Measurements from ENCODE around the gene TTLL12.
A peak's percentile ranks its signal among the peaks of the same experiment; 100 is the strongest.

Gene TTLL12

GRCh38 chr22:43208703-43209522 lies 22.0 kb upstream of the TTLL12 start:
- DNase-seq (ENCODE audit: insufficient read length, low spot score) = no peak

DNA sequence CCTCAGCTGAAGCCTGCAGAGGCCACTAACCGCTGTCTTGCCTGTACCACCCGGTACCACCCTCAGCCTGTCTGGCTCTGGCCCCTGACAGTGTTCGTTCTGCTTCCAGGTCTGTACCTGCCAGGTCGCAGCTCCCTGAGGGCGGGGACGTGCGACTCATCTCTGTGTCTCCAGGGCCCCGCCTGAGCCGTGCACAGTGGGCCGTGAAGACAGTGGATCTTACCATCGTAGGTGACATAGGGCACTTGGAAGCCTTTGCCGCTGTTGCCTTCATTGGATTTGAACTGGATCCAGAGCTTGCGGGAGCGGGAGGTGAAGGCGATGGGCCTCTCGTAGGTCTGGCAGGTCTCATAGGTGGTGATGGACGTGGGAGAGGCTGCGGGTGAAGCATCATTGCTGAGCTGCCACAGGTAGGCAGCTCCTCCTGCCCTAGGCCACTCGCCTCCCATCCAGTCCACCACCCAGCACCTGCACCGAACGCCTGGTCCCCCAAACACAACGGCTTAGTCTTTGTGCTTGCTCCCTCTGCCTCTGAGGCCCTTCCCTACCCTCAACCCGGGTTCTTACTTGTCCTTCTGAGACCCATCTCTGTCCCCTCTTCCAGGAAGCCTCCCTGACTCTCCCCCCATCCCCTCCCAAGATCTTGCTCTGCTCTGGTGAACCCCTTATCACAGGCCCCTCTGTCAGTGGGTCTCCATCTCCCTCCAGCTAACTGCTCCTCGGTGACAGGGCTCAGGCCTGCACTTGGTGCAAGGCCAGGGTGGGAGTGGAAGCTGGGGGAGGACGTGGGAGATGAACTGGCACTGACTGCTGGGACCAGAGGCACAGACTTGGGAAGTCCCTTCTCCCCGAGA lies 21.1 kb upstream of the TTLL12 start:
- FAIRE-seq = no peak
- TF ChIP-seq POLR2AphosphoS5 (IDR thresholded peaks at IDR 0.05; ENCODE audit: low read depth, low read length) (no peak), POLR2A (IDR thresholded peaks at IDR 0.05; ENCODE audit: low read depth, low read length) (no peak), SPI1 (IDR thresholded peaks at IDR 0.05; ENCODE audit: low read depth, low read length) (no peak), PAX5 (IDR thresholded peaks at IDR 0.05; ENCODE audit: insufficient read depth, low read length, severe bottlenecking) (no peak), TAF1 (IDR thresholded peaks at IDR 0.05; ENCODE audit: low read depth, low read length) (no peak), POU2F2 (IDR thresholded peaks at IDR 0.05; ENCODE audit: low read depth, low read length) (no peak)
- DNase-seq (ENCODE audit: insufficient read length, low spot score) = no peak

More at GRCh38 chr22:43208703-43209522, 22.0 kb upstream of the TTLL12 start:
- no peak for FAIRE-seq
- TF ChIP-seq TAF1 (IDR thresholded peaks at IDR 0.05; ENCODE audit: low read depth, low read length) = no peak
- TF ChIP-seq POLR2A (IDR thresholded peaks at IDR 0.05; ENCODE audit: low read depth, low read length) = no peak
- TF ChIP-seq PAX5 (IDR thresholded peaks at IDR 0.05; ENCODE audit: insufficient read depth, low read length, severe bottlenecking) = no peak
- TF ChIP-seq POLR2AphosphoS5 (IDR thresholded peaks at IDR 0.05; ENCODE audit: low read depth, low read length) = no peak
- TF ChIP-seq POU2F2 (IDR thresholded peaks at IDR 0.05; ENCODE audit: low read depth, low read length) = no peak
- no peak for TF ChIP-seq SPI1 (IDR thresholded peaks at IDR 0.05; ENCODE audit: low read depth, low read length)

- no peak for TF ChIP-seq SPI1 (IDR thresholded peaks at IDR 0.05; ENCODE audit: low read depth, low read length)
- TF ChIP-seq POU2F2 (IDR thresholded peaks at IDR 0.05; ENCODE audit: low read depth, low read length) = no peak
- TF ChIP-seq PAX5 (IDR thresholded peaks at IDR 0.05; ENCODE audit: insufficient read depth, low read length, severe bottlenecking) = no peak
- TF ChIP-seq POLR2AphosphoS5 (IDR thresholded peaks at IDR 0.05; ENCODE audit: low read depth, low read length) = no peak
- TF ChIP-seq POLR2A (IDR thresholded peaks at IDR 0.05; ENCODE audit: low read depth, low read length) = no peak
- TF ChIP-seq TAF1 (IDR thresholded peaks at IDR 0.05; ENCODE audit: low read depth, low read length) = no peak
- no peak for FAIRE-seq
- DNase-seq (ENCODE audit: insufficient read length, low spot score) = no peak
Measured at GRCh38 chr22:43207386-43207785, 20.5 kb upstream of the TTLL12 start.

- TF ChIP-seq POLR2AphosphoS5 (IDR thresholded peaks at IDR 0.05; ENCODE audit: low read depth, low read length) = no peak
- no peak for TF ChIP-seq POLR2A (IDR thresholded peaks at IDR 0.05; ENCODE audit: low read depth, low read length)
- TF ChIP-seq TAF1 (IDR thresholded peaks at IDR 0.05; ENCODE audit: low read depth, low read length) = no peak
- TF ChIP-seq POU2F2 (IDR thresholded peaks at IDR 0.05; ENCODE audit: low read depth, low read length) = no peak
- no peak for TF ChIP-seq SPI1 (IDR thresholded peaks at IDR 0.05; ENCODE audit: low read depth, low read length)
- TF ChIP-seq PAX5 (IDR thresholded peaks at IDR 0.05; ENCODE audit: insufficient read depth, low read length, severe bottlenecking) = no peak
- DNase-seq (ENCODE audit: insufficient read length, low spot score) (no peak), FAIRE-seq (no peak)
Measured at GRCh38 chr22:43206509-43207161, 19.7 kb upstream of the TTLL12 start.

- TF ChIP-seq POU2F2 (IDR thresholded peaks at IDR 0.05; ENCODE audit: low read depth, low read length) = no peak
- no peak for TF ChIP-seq POLR2A (IDR thresholded peaks at IDR 0.05; ENCODE audit: low read depth, low read length)
- no peak for TF ChIP-seq SPI1 (IDR thresholded peaks at IDR 0.05; ENCODE audit: low read depth, low read length)
- TF ChIP-seq TAF1 (IDR thresholded peaks at IDR 0.05; ENCODE audit: low read depth, low read length) = no peak
- no peak for TF ChIP-seq POLR2AphosphoS5 (IDR thresholded peaks at IDR 0.05; ENCODE audit: low read depth, low read length)
- no peak for TF ChIP-seq PAX5 (IDR thresholded peaks at IDR 0.05; ENCODE audit: insufficient read depth, low read length, severe bottlenecking)
- FAIRE-seq (peak; percentile 81), DNase-seq (ENCODE audit: insufficient read length, low spot score) (no peak)
Measured at GRCh38 chr22:43205748-43206508, 19.0 kb upstream of the TTLL12 start.

DNA sequence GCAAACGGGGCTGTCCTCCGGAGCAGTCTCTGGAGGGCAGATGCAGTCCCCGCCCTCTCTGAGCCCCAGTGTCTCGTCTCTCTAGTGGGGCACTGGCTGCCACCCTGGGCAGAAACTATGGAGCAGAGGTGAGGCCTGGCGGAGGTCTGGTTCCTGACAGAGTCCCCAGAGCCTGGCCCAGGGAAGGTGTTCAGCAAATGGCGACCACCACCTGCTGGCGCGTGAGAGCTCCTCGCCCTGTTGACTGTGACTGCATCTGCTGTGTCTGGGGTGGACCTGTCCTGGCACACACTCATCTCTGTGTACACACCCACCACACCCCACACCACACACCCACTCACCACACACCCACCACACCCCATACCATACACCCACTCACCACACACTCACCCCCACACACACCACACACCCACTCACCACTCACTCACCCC lies 18.3 kb upstream of the TTLL12 start:
- DNase-seq (ENCODE audit: insufficient read length, low spot score) (no peak), FAIRE-seq (no peak)
- no peak for TF ChIP-seq TAF1 (IDR thresholded peaks at IDR 0.05; ENCODE audit: low read depth, low read length)

DNA sequence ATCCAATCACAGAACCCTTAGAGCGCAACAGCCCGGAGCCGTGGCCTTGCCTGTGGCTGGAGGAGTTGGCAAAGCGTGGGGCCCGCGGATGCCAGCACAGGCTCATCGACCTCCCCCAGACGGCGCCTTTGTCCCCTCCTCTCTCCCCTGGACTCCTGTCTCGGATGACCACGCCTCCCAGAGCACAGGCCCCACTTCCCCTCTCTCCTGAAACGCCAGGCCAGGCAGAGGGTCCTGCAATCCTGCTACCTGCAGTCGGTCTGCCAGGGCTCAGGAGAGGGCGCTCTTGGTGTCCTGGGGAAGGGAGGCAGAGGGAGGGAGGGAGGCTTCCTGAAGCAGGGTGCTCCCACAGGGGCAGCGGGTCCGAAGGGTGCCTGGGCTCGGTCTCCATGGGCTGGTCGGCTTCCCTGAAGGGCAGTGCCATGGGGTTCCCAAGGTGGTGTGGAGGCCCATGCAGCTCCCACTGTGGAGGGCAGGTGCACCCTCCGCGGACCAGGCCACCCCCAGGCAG lies 16.6 kb upstream of the TTLL12 start:
- FAIRE-seq (no peak), DNase-seq (ENCODE audit: insufficient read length, low spot score) (no peak)
- no peak for TF ChIP-seq POU2F2 (IDR thresholded peaks at IDR 0.05; ENCODE audit: low read depth, low read length)
- TF ChIP-seq TAF1 (IDR thresholded peaks at IDR 0.05; ENCODE audit: low read depth, low read length) = no peak
- no peak for TF ChIP-seq POLR2AphosphoS5 (IDR thresholded peaks at IDR 0.05; ENCODE audit: low read depth, low read length)
- TF ChIP-seq SPI1 (IDR thresholded peaks at IDR 0.05; ENCODE audit: low read depth, low read length) = no peak
- TF ChIP-seq POLR2A (IDR thresholded peaks at IDR 0.05; ENCODE audit: low read depth, low read length) = no peak
- TF ChIP-seq PAX5 (IDR thresholded peaks at IDR 0.05; ENCODE audit: insufficient read depth, low read length, severe bottlenecking) = no peak

- no peak for TF ChIP-seq PAX5 (IDR thresholded peaks at IDR 0.05; ENCODE audit: insufficient read depth, low read length, severe bottlenecking)
- no peak for TF ChIP-seq POLR2A (IDR thresholded peaks at IDR 0.05; ENCODE audit: low read depth, low read length)
- TF ChIP-seq SPI1 (IDR thresholded peaks at IDR 0.05; ENCODE audit: low read depth, low read length) = no peak
- TF ChIP-seq TAF1 (IDR thresholded peaks at IDR 0.05; ENCODE audit: low read depth, low read length) = no peak
- DNase-seq (ENCODE audit: insufficient read length, low spot score) = no peak
- FAIRE-seq = no peak
Measured at GRCh38 chr22:43202756-43203410, 15.9 kb upstream of the TTLL12 start.

Data from GM12891 (cell line).